ENCODE data around the gene IDH3A. TPM values are rescaled to one million over a fixed set of nuclear protein-coding genes. Genes with fewer than 3 reads are reported as not detected.

The IDH3A gene
- total RNA-seq, 1 donor from 2014 or later = 60.2 TPM

GRCh38 chr15:78154955-78155354 is 5.8 kb downstream of the IDH3A start:
- TF ChIP-seq POLR2A (IDR thresholded peaks at IDR 0.05) (no peak), CTCF (IDR thresholded peaks at IDR 0.05) (no peak), POLR2AphosphoS5 (IDR thresholded peaks at IDR 0.05; ENCODE audit: insufficient read depth in 1 of 2, low read depth in 1 of 2) (no peak)
- Histone ChIP-seq H3K36me3 (peaks cover 0 to 15% of the 10 kb centered on the region in 2 donors), H3K4me1 (peaks cover 45% of the 10 kb centered on the region), H3K27ac (peak overlapping the region; percentile 36), H3K27me3 (no peaks in the 10 kb centered on the region), H3K4me3 (no peak overlapping the region), H3K9me3 (no peaks in the 10 kb centered on the region)
- intact Hi-C loops (cut with DNase I) = no loop called here
- DNase-seq (ENCODE audit: extremely low spot score in 2 of 2) = no peak

GRCh38 chr15:78155355-78155939 is 6.3 kb downstream of the IDH3A start:
- TF ChIP-seq POLR2A (IDR thresholded peaks at IDR 0.05) (no peak), POLR2AphosphoS5 (IDR thresholded peaks at IDR 0.05; ENCODE audit: insufficient read depth in 1 of 2, low read depth in 1 of 2) (no peak), CTCF (IDR thresholded peaks at IDR 0.05) (no peak)
- peak overlapping the region in 1 of 2 donors; percentile 11 for H3K4me3 ChIP-seq
- H3K36me3 ChIP-seq = peaks cover 0 to 20% of the 10 kb centered on the region in 2 donors
- H3K4me1 ChIP-seq = peaks cover 41% of the 10 kb centered on the region
- no peaks in the 10 kb centered on the region for H3K9me3 ChIP-seq
- intact Hi-C loops (cut with DNase I) = no loop called here
- no peak for DNase-seq (ENCODE audit: extremely low spot score in 2 of 2)
- H3K27ac ChIP-seq = peak overlapping the region; percentile 36
- H3K27me3 ChIP-seq = no peaks in the 10 kb centered on the region

- TF ChIP-seq POLR2A (IDR thresholded peaks at IDR 0.05) (no peak), POLR2AphosphoS5 (IDR thresholded peaks at IDR 0.05; ENCODE audit: insufficient read depth in 1 of 2, low read depth in 1 of 2) (peak in 1 of 2 donors; percentile 76)
- H3K27me3 ChIP-seq = no peaks in the 10 kb centered on the region
- no peak overlapping the region for H3K4me3 ChIP-seq
- DNase-seq (ENCODE audit: extremely low spot score in 2 of 2) = no peak
- peaks cover 32% of the 10 kb centered on the region for H3K4me1 ChIP-seq
- no peaks in the 10 kb centered on the region for H3K9me3 ChIP-seq
- H3K27ac ChIP-seq = peak overlapping the region; percentile 36
- H3K36me3 ChIP-seq = peaks cover 0 to 32% of the 10 kb centered on the region in 2 donors
- intact Hi-C loops (cut with DNase I) = no loop called here
Measured at GRCh38 chr15:78156653-78157052, 7.5 kb downstream of the IDH3A start.

- Histone ChIP-seq H3K27ac (no peak overlapping the region), H3K4me3 (no peak overlapping the region), H3K4me1 (peaks cover 32% of the 10 kb centered on the region), H3K36me3 (peaks cover 0 to 38% of the 10 kb centered on the region in 2 donors), H3K9me3 (no peaks in the 10 kb centered on the region), H3K27me3 (no peaks in the 10 kb centered on the region)
- TF ChIP-seq CTCF (IDR thresholded peaks at IDR 0.05) = no peak
- no peak for TF ChIP-seq POLR2A (IDR thresholded peaks at IDR 0.05)
- TF ChIP-seq POLR2AphosphoS5 (IDR thresholded peaks at IDR 0.05; ENCODE audit: insufficient read depth in 1 of 2, low read depth in 1 of 2) = no peak
- no peak for DNase-seq (ENCODE audit: extremely low spot score in 2 of 2)
- intact Hi-C loops (cut with DNase I) = no loop called here
Measured at GRCh38 chr15:78157203-78157602, 8.0 kb downstream of the IDH3A start.

- Histone ChIP-seq H3K4me3 (no peak overlapping the region), H3K27ac (no peak overlapping the region), H3K27me3 (no peaks in the 10 kb centered on the region), H3K36me3 (peaks cover 0 to 60% of the 10 kb centered on the region in 2 donors), H3K9me3 (no peaks in the 10 kb centered on the region), H3K4me1 (peaks cover 31% of the 10 kb centered on the region)
- TF ChIP-seq CTCF (IDR thresholded peaks at IDR 0.05) = no peak
- no peak for TF ChIP-seq POLR2AphosphoS5 (IDR thresholded peaks at IDR 0.05; ENCODE audit: insufficient read depth in 1 of 2, low read depth in 1 of 2)
- TF ChIP-seq POLR2A (IDR thresholded peaks at IDR 0.05) = no peak
- intact Hi-C loops (cut with DNase I) = no loop called here
- no peak for DNase-seq (ENCODE audit: extremely low spot score in 2 of 2)
Measured at GRCh38 chr15:78159395-78159794, 10.2 kb downstream of the IDH3A start.
